Hematopoietic multipotent progenitor cell treated with erythropoietin and hydrocortisone succinate and interleukin-3 and kit ligand, for 15 days (in vitro differentiated cells): Measurements from ENCODE around the gene EFCAB6.

Experiments
- DNase-seq: peaks from one replicate; pipeline ENCODE4 v3.0.0-alpha.2; 2015; ENCODE audit warnings: low spot score

The EFCAB6 gene

DNA sequence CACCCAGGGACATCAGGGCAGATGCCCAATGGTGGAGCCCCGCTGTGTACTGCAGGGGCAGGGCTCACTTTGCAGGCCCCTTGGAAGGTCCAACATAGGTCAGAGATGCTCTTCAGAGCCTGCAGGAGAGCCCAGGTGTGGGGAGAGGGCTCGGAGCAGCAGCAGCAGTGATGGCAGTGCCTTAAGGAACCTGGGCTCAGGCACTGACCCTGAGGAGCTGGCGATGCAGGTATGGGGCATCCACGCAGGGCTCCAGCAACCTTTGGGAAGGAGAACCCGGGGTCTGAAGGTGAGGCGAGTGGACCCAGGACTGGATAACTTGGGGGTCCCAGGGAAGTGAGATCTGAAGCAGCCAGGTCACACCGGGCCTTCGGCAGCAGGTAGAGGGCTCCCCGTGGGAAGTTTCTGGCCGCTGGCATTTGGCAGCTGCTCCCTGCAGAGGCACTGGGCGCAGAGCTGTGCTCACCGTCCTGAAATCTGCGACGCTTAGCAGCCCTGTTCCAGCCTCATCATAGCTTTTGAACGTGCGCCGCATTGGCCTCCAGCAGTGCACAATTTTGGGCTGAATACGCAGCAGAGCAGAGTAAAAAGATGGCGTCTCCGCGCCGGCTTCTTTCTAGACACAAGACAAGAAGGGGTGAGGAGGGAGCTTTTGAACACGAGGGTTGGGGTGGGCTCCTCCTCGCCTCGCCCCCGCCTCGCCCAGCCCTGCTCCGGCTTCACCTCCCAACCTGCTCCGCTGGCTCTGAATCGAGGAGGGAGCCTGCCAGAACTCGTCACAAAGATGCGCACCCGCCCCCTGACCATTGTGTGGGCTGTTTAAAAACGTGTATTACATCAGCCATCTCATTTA lies 281.5 kb downstream of the EFCAB6 start:
- DNase-seq = no peak

DNA sequence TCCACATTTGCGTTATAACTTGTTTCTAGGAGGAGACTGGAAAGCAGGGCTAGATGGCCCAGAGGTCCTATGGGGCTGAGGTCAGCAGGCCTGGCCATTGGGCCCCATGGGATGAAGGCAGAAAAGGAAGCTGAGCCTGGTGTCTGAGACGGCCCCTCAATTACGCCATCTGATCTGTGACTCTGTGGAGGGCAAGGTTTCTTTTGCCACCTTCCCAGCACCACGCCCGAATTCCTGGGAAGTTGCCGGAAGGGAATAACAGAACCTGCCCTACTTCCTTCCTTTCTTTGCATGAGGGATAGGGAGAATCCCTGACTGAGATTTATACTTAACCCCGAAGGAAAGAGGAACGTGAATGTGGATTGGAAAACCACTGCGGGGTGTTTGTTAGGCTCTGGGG lies 282.2 kb downstream of the EFCAB6 start:
- DNase-seq = no peak

DNA sequence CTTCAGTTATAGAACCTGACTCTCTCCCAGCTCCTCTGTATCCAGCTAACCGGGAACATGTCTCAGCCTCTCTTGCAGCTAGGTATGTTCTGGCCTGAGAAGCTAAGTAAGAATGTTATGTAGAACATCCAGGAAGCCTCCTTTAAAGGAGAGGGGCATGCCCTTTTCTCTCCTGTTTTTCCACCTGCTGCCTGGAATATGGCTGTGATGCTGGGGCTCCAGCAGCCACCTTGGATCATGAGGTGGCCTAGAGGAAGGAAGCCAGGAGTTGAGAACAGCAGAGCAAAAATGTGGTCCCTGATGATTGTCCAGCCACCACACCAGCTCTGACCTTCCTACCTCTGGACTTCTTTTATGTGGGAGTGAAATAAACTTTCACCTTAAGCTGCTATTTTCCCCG lies 282.6 kb downstream of the EFCAB6 start:
- DNase-seq = no peak

DNA sequence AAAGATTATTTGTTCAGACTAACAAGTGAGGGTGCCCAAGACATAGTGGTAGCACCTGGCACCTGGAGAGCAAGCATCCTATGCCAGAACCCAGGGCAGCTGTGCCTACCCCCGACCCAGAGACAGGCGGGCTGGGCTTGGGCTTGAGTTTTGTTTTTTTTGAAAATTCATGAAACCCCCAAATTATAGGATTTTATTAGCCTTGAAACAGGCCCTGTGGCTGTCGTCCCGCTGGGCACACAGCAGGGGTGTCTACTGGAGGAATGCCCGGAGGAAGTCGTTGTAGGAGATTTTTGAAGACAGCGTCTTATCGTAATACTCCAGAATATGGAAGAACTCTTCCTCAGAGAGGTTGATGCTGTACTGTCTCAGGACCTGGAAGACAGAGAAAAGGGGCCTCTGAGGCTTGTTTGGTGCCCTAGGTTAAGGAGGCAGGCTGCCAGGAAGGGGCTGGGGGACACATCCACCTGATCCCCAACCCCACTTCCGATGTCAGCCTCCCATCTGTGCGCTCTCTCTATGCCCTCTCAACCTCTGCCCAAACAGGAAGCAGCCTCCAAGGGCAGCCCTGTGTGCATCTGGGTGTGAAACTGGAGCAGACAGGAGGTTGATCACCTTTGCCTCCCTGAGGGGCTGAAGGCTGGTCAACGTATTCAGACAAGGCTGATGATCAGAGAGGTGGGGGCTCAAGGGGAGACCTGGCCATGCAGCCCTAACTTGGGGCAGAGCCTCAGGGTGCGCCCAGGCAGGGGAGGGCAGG lies 283.3 kb downstream of the EFCAB6 start:
- DNase-seq = no peak

DNA sequence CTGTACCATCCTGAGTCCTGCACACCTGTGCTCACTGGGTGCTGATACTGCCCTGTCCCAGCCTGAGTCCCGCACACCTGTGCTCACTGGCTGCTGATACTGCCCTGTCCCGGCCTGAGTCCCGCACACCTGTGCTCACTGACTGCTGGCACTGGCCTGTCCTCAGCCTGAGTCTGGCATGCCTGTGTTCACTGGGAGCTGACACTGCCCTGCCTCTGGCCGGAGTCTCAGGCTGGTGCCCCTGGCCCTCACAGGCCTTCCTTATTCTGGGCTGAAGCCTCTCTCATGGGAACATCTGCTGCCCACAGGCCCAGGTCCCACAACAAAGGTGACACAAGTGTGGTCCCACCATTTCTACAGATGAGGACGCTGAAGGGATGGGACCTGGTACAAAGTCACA lies 285.2 kb downstream of the EFCAB6 start:
- no peak for DNase-seq

DNA sequence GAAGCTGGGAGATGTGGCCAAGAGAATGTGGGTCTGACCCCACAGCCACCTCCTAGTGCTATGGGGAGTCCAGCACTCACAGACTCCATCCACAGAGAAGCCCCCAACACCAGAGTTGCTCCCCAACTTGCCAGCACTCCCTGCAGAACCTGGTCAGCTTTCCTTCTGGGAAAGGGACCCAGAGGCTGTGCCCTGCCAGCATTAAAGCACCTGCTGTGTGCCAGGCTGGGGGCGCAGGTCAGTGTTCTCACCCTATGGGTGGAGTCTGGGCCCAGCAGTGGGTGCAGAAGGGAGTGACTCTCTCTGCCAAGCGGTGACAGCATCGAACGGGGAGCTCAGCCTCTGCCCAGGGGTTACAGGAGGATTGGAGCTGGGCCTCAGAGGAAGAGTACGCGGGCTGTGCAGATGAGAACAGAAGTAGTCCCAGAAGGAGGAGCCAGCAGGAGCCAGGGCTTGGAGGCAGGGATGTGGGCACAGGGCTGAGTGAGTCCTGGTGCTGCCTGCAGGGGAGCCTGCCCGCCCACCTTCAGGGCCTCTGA lies 285.9 kb downstream of the EFCAB6 start:
- no peak for DNase-seq

DNA sequence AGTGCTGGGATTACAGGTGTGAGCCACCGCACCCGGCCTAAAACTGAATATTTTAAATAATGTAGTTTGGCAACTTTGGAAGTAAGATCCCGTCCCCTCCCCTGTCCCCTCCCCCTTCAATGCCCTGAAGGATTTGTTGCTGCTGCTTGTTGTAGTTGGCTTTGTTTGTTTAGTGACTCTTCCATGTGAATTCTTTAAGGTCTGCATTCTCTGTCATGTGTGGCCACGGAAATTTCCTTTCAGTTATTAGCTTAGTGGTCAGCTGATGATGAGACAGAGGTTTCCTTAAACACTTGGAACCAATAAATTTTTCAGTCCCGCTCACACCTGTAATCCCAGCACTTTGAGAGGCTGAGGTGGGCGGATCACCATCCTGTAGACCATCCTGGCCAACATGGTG lies 290.4 kb downstream of the EFCAB6 start:
- no peak for DNase-seq

DNA sequence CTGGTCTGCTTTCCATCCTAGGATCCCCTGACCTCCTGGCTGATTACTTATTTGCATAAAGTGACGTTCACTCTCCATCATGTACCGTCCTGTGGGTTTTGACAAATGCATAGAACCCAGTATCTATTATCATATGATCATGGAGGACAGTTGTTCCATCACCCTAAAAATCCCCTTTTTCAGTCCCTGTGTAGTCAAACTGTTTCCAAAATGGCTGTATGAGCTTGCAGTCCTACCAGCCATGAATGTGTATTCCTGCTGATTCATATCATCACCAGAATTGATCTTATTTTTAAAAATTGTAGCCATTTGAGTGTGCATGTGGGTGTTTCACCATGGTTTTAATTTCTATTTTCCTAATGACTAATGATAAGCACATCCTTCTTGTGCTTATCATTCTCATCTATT lies 291.5 kb downstream of the EFCAB6 start:
- no peak for DNase-seq

DNA sequence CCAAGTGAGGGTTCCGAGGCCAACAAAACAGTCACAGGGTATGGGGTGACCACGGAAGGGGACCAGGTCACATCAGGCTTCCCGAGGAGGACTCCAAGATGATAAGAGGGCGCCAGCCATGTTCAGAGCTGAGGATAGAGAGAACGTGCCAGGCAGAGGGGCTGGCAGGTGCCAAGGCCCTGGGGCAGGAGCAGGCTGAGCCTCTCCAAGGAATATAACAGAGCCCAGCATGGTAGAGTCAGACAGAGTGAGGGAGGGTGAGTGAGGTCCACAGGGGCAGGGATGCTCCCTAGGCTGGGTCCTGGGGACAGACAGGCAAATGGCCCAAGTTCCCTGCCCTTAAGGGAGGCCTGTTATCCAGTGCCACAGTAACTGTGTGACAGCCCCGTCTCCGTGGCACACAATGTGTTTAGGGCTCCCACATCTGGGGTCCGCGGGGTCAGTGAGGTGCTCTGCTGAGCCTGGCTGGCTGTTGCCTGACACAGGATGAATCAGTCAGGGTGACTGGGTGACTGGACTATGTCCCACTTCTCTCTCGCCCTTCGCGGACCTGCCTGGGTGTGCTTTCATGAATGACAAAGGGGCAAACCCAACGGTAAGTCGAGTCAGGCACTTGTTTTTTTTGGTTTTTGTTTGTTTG lies 295.0 kb downstream of the EFCAB6 start:
- no peak for DNase-seq

DNA sequence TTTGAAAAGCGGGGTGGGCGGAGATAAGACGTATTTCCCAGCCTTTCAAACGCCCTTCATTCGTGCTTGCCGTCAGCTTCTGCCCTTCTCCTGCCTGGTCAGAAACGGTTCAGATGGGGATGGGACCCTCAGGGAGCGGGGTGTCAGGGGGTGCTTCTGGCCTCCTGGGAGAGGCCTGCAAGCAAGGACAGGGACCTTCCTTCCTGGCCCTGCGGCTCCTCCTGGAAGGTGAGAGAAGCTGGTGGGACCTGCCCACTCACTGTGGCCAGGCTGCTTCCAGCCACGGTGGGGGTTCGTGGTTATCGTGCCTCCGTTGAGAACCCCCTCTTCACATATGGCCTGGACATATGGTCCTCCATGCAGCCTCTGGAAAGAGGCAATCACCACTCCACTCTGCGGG lies 295.7 kb downstream of the EFCAB6 start:
- DNase-seq = no peak

DNA sequence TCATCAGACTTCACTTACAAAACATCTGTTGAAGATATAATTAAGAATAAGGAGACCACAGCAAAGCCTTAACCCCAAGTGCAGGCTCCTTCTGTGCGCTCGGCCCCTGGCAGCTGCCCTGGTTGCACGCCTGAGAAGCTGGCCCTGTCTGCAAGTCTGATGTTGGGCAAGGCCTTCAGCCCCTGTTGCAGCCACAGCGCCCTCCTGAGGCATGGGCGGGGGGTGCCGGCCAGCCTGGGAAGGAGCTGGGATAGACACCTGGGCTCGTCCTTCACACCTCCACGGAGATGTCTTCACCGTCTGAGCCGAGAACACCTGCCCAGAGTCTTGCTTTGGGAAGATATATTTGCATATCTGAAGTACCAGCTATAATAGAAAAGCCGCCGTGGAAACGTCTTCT lies 296.2 kb downstream of the EFCAB6 start:
- no peak for DNase-seq

DNA sequence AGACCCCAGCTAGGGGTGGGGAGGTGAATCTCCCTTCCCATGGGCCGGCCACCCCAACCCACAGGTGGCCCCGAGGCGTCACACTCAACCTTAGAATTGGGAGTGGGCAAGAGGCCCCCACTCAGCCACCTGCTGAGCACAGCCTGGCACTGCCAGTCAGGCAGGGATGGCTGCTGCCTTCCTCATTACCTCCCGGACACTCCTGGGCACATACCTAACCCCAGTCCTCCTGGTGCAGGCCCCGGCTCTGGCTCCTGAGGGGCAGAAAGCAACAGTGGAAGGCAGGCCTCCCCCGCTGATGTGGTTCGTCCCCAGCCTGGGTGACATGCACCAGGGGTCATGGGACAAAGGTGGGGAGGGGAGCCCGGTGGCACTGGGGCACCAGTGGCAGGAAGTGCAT lies 296.7 kb downstream of the EFCAB6 start:
- no peak for DNase-seq

DNA sequence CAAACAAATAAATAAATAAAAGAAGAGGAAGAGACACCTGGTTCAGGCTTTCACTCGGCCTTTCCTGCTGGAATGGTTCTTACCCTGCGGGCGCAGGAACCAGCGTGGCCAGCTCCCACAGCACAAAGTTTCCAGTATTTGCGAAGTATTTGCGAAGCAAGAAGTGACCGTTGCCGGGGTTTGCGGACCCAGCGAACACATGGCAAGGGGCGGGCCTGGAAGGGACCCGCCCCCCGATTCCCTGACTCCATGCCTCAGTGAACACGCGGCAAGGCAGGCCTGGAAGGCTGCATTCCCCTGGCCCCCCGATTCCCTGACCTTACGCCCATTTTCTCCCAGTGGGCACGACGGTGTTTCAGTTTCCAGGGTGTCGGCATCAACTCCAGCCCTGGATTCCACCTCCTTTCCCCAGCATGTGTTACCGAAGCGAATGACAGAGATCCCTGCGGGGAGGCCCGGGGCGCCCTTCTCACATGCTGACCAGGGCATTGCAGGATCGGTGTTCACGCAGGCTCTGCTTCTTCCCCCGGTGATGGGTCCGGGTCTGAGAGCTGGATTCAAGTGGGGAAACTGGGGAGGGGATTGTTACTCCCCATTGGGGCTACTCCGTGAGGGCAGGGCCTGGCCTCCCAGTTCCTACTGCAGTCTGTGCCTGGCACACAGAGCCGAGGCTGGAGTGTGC lies 297.5 kb downstream of the EFCAB6 start:
- DNase-seq = no peak

DNA sequence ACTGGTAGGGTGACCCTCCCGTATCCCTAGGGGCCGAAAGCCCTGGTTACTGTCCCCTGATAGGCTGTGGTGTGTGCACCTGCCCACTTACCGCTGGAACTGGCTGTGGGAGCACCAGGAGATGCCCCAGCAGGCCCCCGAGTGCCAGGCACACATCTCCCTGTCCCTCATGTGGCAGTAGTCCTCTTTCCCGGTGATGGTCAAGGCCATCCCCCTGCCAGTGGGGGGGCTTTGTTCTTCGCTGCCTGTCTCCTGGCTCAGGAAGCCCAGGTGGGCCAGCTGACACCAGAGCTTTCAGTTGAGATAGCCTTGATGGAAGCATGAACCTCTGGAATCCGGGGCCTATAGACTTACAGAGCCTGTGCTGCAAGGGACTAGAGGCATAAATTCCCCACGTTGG lies 299.8 kb downstream of the EFCAB6 start:
- DNase-seq = no peak

DNA sequence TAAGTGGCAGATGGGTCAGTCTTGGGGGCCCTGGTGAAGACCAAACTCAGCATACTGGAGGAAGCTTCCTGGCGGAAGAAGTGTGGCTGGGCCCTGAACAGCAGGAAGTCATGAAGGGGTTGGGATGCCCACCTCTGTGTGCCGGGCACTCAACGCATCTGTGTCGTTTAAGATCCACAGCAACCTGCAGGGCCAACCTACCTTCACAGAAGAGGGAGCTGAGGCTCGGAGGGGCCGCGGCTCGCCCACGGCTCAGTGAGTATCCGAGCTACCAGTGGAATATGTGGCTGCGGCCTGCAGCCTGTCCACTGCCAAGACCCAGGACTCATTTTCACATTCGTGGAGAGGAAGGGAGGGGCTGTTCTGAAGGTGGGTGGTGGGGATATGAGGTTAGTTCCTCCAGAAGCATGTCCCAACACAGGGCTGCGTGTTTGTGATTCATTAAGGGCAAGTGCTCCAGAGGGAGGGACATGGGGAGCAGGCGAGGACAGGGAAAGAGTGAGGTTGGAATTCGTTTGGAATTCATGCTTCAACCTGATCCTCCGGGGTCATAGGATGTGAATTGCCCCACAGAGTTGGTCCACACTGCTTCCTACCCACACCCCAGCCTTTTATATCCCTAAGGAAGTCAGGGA lies 300.7 kb downstream of the EFCAB6 start:
- no peak for DNase-seq

DNA sequence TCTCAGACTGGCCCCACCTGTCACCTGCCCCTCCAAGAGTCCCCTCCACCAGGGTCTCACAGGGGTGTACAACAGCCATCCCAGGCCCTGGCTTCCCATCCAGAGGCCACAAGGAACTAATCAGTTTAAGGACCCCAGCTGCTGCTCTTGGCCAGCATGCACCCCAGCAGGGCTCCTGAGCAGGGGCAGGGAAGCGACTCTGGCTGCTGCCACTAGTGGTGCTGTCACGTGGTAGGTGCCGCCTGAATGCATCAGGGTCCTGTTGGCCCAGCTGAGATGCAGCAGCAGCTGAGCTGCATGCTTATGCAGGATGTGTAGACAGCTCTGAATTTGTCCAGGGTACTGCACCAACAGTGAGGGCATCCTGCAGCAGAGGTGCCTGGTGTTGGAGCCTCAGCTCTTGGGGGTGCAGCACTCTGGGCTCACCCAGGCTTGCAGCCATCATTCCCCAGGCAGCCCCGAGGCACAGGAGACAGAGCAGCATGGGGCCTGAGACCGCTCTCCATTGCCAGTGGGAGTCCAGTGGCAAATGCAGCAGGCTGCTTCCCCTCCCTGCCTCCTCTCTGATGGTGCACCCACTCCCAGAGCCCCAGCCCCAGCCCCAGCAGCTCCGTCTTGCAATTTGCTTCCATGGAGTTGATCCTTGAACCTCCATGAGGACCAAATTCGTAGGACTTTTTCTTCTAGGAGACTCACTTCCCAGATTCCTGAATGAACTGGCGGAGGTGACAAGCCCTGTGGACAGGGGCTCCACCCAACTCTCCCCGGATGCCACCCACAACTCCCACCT lies 301.6 kb downstream of the EFCAB6 start:
- DNase-seq = no peak

DNA sequence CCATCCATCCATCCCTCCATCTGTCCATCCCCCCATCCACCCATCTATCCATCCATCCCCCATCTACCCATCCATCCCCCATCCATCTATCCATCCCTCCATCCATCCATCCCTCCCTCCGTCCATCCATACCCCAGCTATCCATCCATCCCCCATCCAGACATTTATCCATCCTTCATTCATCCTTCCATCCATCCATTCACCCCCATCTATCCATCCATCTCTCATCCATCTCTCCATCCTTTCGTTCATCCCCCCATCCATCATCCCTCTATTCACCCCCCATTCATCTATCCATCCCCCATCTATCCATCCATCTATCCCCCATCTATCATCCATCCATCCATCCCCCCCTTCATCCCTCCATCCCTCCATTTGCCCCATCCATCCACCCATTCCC lies 302.8 kb downstream of the EFCAB6 start:
- DNase-seq = no peak

DNA sequence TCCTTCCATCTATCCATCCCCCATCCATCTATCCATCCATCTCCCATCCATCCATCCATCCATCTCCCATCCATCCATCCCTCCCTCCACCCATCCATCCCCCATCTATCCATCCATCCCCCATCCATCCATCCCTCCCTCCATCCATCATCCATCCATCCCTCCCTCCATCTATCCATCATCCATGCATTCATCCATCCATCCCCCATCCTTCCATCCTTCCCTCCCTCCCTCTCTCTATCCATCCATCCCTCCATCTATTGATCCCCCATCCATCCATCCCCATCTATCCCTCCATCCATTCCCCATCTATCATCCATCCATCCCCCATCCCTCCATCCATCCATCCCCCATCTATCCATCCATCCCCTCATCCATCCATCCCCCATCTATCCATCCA lies 303.6 kb downstream of the EFCAB6 start:
- DNase-seq = no peak

DNA sequence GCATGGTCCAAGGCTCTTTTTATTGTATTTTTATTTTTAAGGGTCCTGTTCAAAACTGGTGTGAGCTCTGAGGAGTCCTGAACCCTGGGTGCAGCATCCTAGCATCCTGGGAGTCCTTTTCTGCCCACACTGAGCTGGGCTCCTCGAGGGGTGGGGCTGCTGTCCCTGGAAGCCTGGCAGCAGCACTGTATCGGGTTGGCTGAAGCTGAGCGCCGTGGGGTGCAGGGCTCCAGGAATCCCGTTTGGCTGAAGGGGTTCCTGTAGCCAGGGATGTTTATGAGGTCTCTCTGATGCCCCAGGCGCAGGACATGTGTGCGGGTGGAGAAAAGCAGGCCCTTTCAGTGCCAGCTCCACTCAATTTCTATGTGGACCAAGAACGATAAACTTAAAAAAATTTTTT lies 304.9 kb downstream of the EFCAB6 start:
- DNase-seq = no peak

DNA sequence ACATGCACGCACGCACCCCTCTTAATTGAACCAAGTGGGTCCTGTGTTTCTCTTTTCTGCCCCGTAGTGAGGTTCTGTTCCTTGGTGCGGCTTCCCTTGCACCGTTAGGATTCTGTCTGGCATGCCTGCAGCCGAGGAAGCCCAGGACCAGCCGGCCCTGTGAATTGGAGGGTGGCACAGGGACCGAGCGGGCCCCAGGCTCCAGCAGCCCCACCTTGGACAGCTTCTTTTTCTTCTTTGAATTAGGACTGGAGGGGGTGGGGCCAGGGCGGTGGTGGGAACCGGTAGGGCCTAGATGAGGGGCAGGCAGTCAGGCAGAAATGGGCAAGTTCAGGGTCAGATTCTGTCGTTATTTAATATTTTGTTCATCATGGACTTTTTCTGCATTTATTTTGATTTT lies 305.6 kb downstream of the EFCAB6 start:
- no peak for DNase-seq

DNA sequence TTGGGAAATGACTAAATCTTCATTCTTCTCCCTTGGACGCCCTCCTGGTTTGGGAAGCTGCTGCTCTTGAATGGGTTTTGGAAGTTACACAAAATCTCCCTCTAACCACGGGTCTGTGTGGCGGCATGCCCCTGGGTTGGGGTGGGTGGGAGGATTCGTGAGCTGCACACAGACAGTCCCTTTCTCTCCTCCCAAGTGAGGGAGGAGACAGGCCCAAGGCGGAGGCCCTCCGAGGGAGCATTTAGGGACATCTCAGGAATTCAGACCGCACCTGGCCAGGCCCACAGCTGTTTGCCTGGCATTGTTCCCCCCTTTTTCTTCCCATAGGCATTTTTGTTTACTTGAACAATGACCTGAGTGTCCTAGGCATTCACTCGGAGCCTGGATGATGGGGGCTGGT lies 306.2 kb downstream of the EFCAB6 start:
- DNase-seq = no peak
